Measurements from ENCODE around the gene CDK11B. TPM values are rescaled to one million over a fixed set of nuclear protein-coding genes. Genes with fewer than 3 reads are reported as not detected.

Gene CDK11B
- total and polyA plus RNA-seq, 2 of the 8 experiments (the other 6 are each of a cell fraction or from before 2014, with no cell fraction given), result 11.1 to 31.9 TPM

DNA sequence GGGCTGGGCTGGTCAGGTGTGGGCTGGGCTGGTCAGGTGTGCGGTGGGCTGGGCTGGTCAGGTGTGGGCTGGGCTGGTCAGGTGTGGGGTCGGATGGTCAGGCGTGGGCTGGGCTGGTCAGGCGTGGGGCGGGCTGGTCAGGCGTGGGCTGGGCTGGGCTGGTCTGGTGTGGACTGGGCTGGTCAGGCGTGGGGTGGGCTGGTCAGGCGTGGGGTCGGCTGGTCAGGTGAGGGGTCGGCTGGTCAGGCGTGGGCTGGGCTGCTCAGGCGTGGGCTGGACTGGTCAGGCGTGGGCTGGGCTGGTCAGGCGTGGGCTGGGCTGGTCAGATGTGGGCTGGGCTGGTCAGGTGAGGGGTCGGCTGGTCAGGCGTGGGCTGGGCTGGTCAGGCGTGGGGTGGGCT, 53.1 kb downstream of the CDK11B start:
- H3K27ac ChIP-seq (ENCODE audit: low read depth, low read length), result no peak overlapping the region
- DNase-seq (ENCODE audit: low read depth in 1 of 2, low spot score in 2 of 2), result no peak
- no peak overlapping the region for H2BK20ac ChIP-seq (ENCODE audit: low read length)
- H3K27me3 ChIP-seq (replicated peaks in 1 of 4; ENCODE audit: control insufficient read depth in 3 of 4, extremely low read depth in 1 of 4, insufficient read depth in 3 of 4, low read length in 3 of 4), result peaks cover 5 to 14% (median 10%) of the 10 kb centered on the region in 4 experiments
- ChIA-PET POLR2A (ENCODE audit: partially characterized antibody) (interaction anchor here (1.2 kb wide), 1 partner anchor 32 kb away, joined by 4 read pairs; no protein-coding TSS in a partner anchor), CTCF (ENCODE audit: partially characterized antibody) (interaction anchor here (1.1 to 1.4 kb wide), 2 partner anchors 13 to 15 kb away, joined by 3 read pairs; no protein-coding TSS in a partner anchor)
- H3K18ac ChIP-seq (ENCODE audit: extremely low read depth, low read length), result no peak overlapping the region
- H2BK5ac ChIP-seq (ENCODE audit: low read depth, low read length), result no peak overlapping the region
- H3K14ac ChIP-seq (ENCODE audit: insufficient read length), result no peak overlapping the region
- H3K23me2 ChIP-seq (ENCODE audit: low read depth, low read length), result peaks cover 1% of the 10 kb centered on the region; the same call in 1 of the 2 replicates
- 88% methylated on average over 8 of the region's 17 CpGs; no CpG with 5 or more reads in 1 of the 2 experiments for WGBS, 2 experiments (ENCODE audit: extremely low coverage in 1 of 2, insufficient coverage in 1 of 2, insufficient read length in 1 of 2, insufficient replicate concordance in 2 of 2, low coverage in 1 of 2, low lambda C conversion rate in 2 of 2, missing lambda C conversion rate in 1 of 2)
- no peak overlapping the region for H3K23ac ChIP-seq (ENCODE audit: insufficient read length)
- TF ChIP-seq EP300 (IDR thresholded peaks at IDR 0.05; ENCODE audit: borderline replicate concordance in 1 of 2, low read depth in 2 of 2, low read length in 2 of 2), result no peak
- TF ChIP-seq CBX8 (IDR thresholded peaks at IDR 0.05; ENCODE audit: borderline replicate concordance, low read depth, low read length), result no peak
- TF ChIP-seq POLR2AphosphoS5 (IDR thresholded peaks at IDR 0.05; ENCODE audit: low read depth, low read length), result no peak
- TF ChIP-seq SAP30 (IDR thresholded peaks at IDR 0.05; ENCODE audit: insufficient read depth, insufficient replicate concordance, low read length), result no peak
- no peak for TF ChIP-seq SP4 (IDR thresholded peaks at IDR 0.05; ENCODE audit: low read length)
- no peak for TF ChIP-seq SIRT6 (IDR thresholded peaks at IDR 0.05; ENCODE audit: low read length)
- TF ChIP-seq ASH2L (IDR thresholded peaks at IDR 0.05; ENCODE audit: low read length), result no peak
- no peak for TF ChIP-seq BCL11A (IDR thresholded peaks at IDR 0.05; ENCODE audit: low read depth in 2 of 2, low read length in 2 of 2)
- TF ChIP-seq TAF7 (optimal IDR thresholded peaks at IDR 0.05; ENCODE audit: borderline replicate concordance, low read depth, low read length), result no peak
- TF ChIP-seq YY1 (IDR thresholded peaks at IDR 0.05; ENCODE audit: low read depth, low read length), result no peak
- no peak for TF ChIP-seq TBP (IDR thresholded peaks at IDR 0.05; ENCODE audit: low read depth, low read length)
- no peak for TF ChIP-seq KDM4A (IDR thresholded peaks at IDR 0.05; ENCODE audit: low read depth, low read length, severe bottlenecking)
- TF ChIP-seq HDAC2 (IDR thresholded peaks at IDR 0.05; ENCODE audit: borderline replicate concordance in 1 of 2, low read depth in 2 of 2, low read length in 2 of 2), result no peak
- H3K4ac ChIP-seq (replicated peaks; ENCODE audit: insufficient read length, low read depth, low read length), result no peak overlapping the region
- H4K20me1 ChIP-seq (replicated peaks in 1 of 2; ENCODE audit: control insufficient read depth in 1 of 2, insufficient read depth in 2 of 2, low read length in 2 of 2), result peaks cover 0 to 2% of the 10 kb centered on the region in 2 experiments
- FAIRE-seq, result no peak
- H2AFZ ChIP-seq (ENCODE audit: low read length), result no peak overlapping the region
- peaks cover 0 to 2% (median under 1%) of the 10 kb centered on the region in 4 experiments; a peak in 4 of 7 replicates for H3K4me1 ChIP-seq (replicated peaks in 1 of 4; ENCODE audit: control insufficient read depth in 3 of 4, insufficient read depth in 4 of 4, low read length in 3 of 4)
- no peak overlapping the region for H2AK5ac ChIP-seq (ENCODE audit: low read depth, low read length)
- H2BK120ac ChIP-seq (replicated peaks; ENCODE audit: low read depth, low read length), result no peak overlapping the region
- H3K9ac ChIP-seq (replicated peaks in 1 of 4; ENCODE audit: extremely low read depth in 1 of 4, low read depth in 3 of 4, low read length in 3 of 4), result no peak overlapping the region
- no peak overlapping the region for H3K56ac ChIP-seq (replicated peaks; ENCODE audit: insufficient read length, low read depth, low read length)
- H3K79me2 ChIP-seq (ENCODE audit: control insufficient read depth in 1 of 2, insufficient read depth in 2 of 2, low read length in 2 of 2), result no peaks in the 10 kb centered on the region
- no peak overlapping the region for H2BK12ac ChIP-seq (ENCODE audit: low read depth, low read length)
- H3K79me1 ChIP-seq (ENCODE audit: low read depth, low read length), result no peaks in the 10 kb centered on the region
- no peak overlapping the region for H4K5ac ChIP-seq (ENCODE audit: insufficient read length, low read depth, low read length)
- H2BK15ac ChIP-seq (ENCODE audit: low read length), result no peak overlapping the region
- 0 out of 2 replicates have a peak overlapping the region, but pooled peaks have one; percentile 68 for H4K8ac ChIP-seq (ENCODE audit: extremely low read depth, insufficient read depth, low read length)
- H3K4me2 ChIP-seq (ENCODE audit: insufficient read depth in 1 of 2, low read depth in 2 of 2, low read length in 2 of 2), result no peak overlapping the region
- H3K4me3 ChIP-seq (ENCODE audit: extremely low read depth in 1 of 4, insufficient read depth in 2 of 4, low read depth in 3 of 4, low read length in 4 of 4), result no peak overlapping the region
- no peaks in the 10 kb centered on the region for H3K36me3 ChIP-seq (ENCODE audit: control insufficient read depth in 2 of 4, insufficient read depth in 4 of 4, low read length in 3 of 4)
- H3K9me3 ChIP-seq (ENCODE audit: insufficient read depth in 2 of 2, low read depth in 1 of 2, low read length in 1 of 2), result no peaks in the 10 kb centered on the region
- H4K91ac ChIP-seq (replicated peaks; ENCODE audit: insufficient read length, low read length), result no peak overlapping the region
